WI38 (cell line): ENCODE results near the gene STX5.

Source experiments
- H3K4me3 ChIP-seq: 2 replicates; pipeline ENCODE4 v1.5.1; 2011; ENCODE audit warnings: low read depth, mild to moderate bottlenecking, control low read depth, low read length
- CTCF ChIP-seq: IDR thresholded peaks from 2 replicates; pipeline ENCODE4 v1.5.1; 2012; ENCODE audit warnings: low read depth, mild to moderate bottlenecking, control low read depth, low read length

STX5 gene

GRCh38 chr11:62857541-62857982 is 25.7 kb upstream of the STX5 start:
- no peak for TF ChIP-seq CTCF
- no peak overlapping the region for H3K4me3 ChIP-seq

GRCh38 chr11:62856333-62856895 is 24.6 kb upstream of the STX5 start:
- no peak for TF ChIP-seq CTCF
- peak overlapping the region; percentile 70 for H3K4me3 ChIP-seq

GRCh38 chr11:62855571-62856332 is 23.9 kb upstream of the STX5 start:
- no peak for TF ChIP-seq CTCF
- peak overlapping the region; percentile 70 for H3K4me3 ChIP-seq

GRCh38 chr11:62854825-62855570 is 23.1 kb upstream of the STX5 start:
- TF ChIP-seq CTCF, result no peak
- H3K4me3 ChIP-seq, result peak overlapping the region; percentile 70

- peak overlapping the region; percentile 70 for H3K4me3 ChIP-seq
- no peak for TF ChIP-seq CTCF
Observed at GRCh38 chr11:62854013-62854824, 22.4 kb upstream of the STX5 start.

GRCh38 chr11:62853279-62853965 is 21.6 kb upstream of the STX5 start:
- TF ChIP-seq CTCF, result no peak
- peak overlapping the region; percentile 70 for H3K4me3 ChIP-seq
